ENCODE results near the gene RANBP10.

GRCh38 chr16:67726106-67727034, 80.0 kb downstream of the RANBP10 start:
- TF ChIP-seq ZFP3 (CRISPR knock-in tag; IDR thresholded peaks at IDR 0.05), result no peak
- TF ChIP-seq CREB5 (CRISPR knock-in tag; IDR thresholded peaks at IDR 0.05; ENCODE audit: low read depth), result no peak
- no peak for TF ChIP-seq RARB (CRISPR knock-in tag; IDR thresholded peaks at IDR 0.05)
- no peak for TF ChIP-seq SNAI2 (CRISPR knock-in tag; IDR thresholded peaks at IDR 0.05)
- no peak for TF ChIP-seq ZNF70 (CRISPR knock-in tag; IDR thresholded peaks at IDR 0.05)
- no peak for TF ChIP-seq PATZ1 (CRISPR knock-in tag; IDR thresholded peaks at IDR 0.05; ENCODE audit: borderline replicate concordance)
- no peak for TF ChIP-seq ARNTL (CRISPR knock-in tag; IDR thresholded peaks at IDR 0.05; ENCODE audit: borderline replicate concordance, low read depth)
- no peak for TF ChIP-seq GLIS3 (CRISPR knock-in tag; IDR thresholded peaks at IDR 0.05)

Measured in SK-N-SH treated with all-trans-retinoic acid at 6 μM for 48 hours (cell line).